Neural cell (in vitro differentiated cells): ENCODE measurements around the gene ZSWIM6. TPM values are rescaled to one million over a fixed set of nuclear protein-coding genes. Genes with fewer than 3 reads are reported as not detected.

ENCODE experiments used
- H2AFZ ChIP-seq: fragments of 200-600, 300-800 bp; sonication (generic), shearing (Covaris generic); 2 replicates; pipeline ENCODE4 v1.6.0; 2014; ENCODE audit warnings: low read depth, mild to moderate bottlenecking, antibody characterized with exemption, low read length, moderate library complexity
- H3F3A ChIP-seq: fragments of 200-600 bp; shearing (Covaris generic); 2 replicates; pipeline ENCODE4 v1.6.1; 2016; ENCODE audit warnings: mild to moderate bottlenecking, moderate library complexity, mixed read lengths, antibody characterized with exemption, low read length; ENCODE audit not compliant: insufficient read depth, poor library complexity, severe bottlenecking
- H3K27ac ChIP-seq: fragments of 200-600, 300-800 bp; sonication (generic), shearing (Covaris generic); 2 replicates; pipeline ENCODE4 v1.5.1; 2014; ENCODE audit warnings: mild to moderate bottlenecking, low read length, moderate library complexity
- H3K27me3 ChIP-seq: fragments of 300-800, 200-600 bp; sonication (generic), shearing (Covaris generic); 2 replicates; pipeline ENCODE4 v1.6.0; 2014; ENCODE audit warnings: mild to moderate bottlenecking, low read depth, low read length, moderate library complexity; ENCODE audit not compliant: insufficient read depth
- H3K36me3 ChIP-seq: fragments of 300-800, 200-600 bp; sonication (generic), shearing (Covaris generic); 2 replicates; pipeline ENCODE4 v1.5.1; 2014; ENCODE audit warnings: mild to moderate bottlenecking, antibody characterized with exemption, low read length, moderate library complexity; ENCODE audit not compliant: insufficient read depth
- H3K4me2 ChIP-seq: fragments of 300-800, 200-600 bp; sonication (generic), shearing (Covaris generic); 2 replicates; pipeline ENCODE4 v1.6.0; 2014; ENCODE audit warnings: mild to moderate bottlenecking, low read length
- H3K4me3 ChIP-seq: fragments of 300-800, 200-600 bp; sonication (generic), shearing (Covaris generic); 2 replicates; pipeline ENCODE4 v1.5.1; 2014; ENCODE audit warnings: mild to moderate bottlenecking, low read length, moderate library complexity
- H3K79me2 ChIP-seq: fragments of 200-600 bp; shearing (Covaris generic); replicated peaks from 2 replicates; pipeline ENCODE4 v1.6.0; 2014; ENCODE audit warnings: mild to moderate bottlenecking, low read length, moderate library complexity; ENCODE audit not compliant: insufficient read depth
- H3K9ac ChIP-seq: fragments of 300-800, 200-600 bp; sonication (generic), shearing (Covaris generic); 2 replicates; pipeline ENCODE4 v1.6.1; 2016; ENCODE audit warnings: mild to moderate bottlenecking, low read length, mixed read lengths
- H3K9me2 ChIP-seq: fragments of 200-600 bp; shearing (Covaris generic); 2 replicates; pipeline ENCODE4 v1.6.1; 2016; ENCODE audit warnings: mild to moderate bottlenecking, low read length, mixed read lengths; ENCODE audit not compliant: insufficient read depth
- H3K9me3 ChIP-seq: fragments of 200-600, 300-800 bp; sonication (generic), shearing (Covaris generic); 2 replicates; pipeline ENCODE4 v1.6.1; 2016; ENCODE audit warnings: mild to moderate bottlenecking, mixed run types, low read length, moderate library complexity, mixed read lengths
- H4K20me1 ChIP-seq: fragments of 200-600 bp; shearing (Covaris generic); 2 replicates; pipeline ENCODE4 v1.6.1; 2016; ENCODE audit warnings: mild to moderate bottlenecking, mixed run types; ENCODE audit not compliant: insufficient read depth
- EP300 ChIP-seq: fragments of 450-650 bp; conservative IDR thresholded peaks from 2 replicates; pipeline ENCODE4 v1.6.1; 2014; ENCODE audit warnings: antibody characterized with exemption, mild to moderate bottlenecking, moderate library complexity; ENCODE audit not compliant: poor library complexity, severe bottlenecking
- EZH2 ChIP-seq: fragments of 200-600, 300-800 bp; shearing (Covaris generic), sonication (generic); IDR thresholded peaks from 2 replicates; pipeline ENCODE4 v1.6.1; 2014; ENCODE audit warnings: antibody characterized with exemption, low read length, borderline replicate concordance, mild to moderate bottlenecking; ENCODE audit not compliant: insufficient read depth, poor library complexity, severe bottlenecking
- MXI1 ChIP-seq: fragments of 450-650 bp; conservative IDR thresholded peaks from 2 replicates; pipeline ENCODE4 v1.6.1; 2014; ENCODE audit warnings: antibody characterized with exemption, mild to moderate bottlenecking; ENCODE audit not compliant: poor library complexity, severe bottlenecking
- POLR2AphosphoS5 ChIP-seq: IDR thresholded peaks from 2 replicates; pipeline ENCODE4 v1.6.1; 2012
- RAD21 ChIP-seq: fragments of 450-650 bp; conservative IDR thresholded peaks from 2 replicates; pipeline ENCODE4 v1.6.1; 2014; ENCODE audit warnings: antibody characterized with exemption, mild to moderate bottlenecking, moderate library complexity
- SMC3 ChIP-seq: fragments of 450-650 bp; conservative IDR thresholded peaks from 2 replicates; pipeline ENCODE4 v1.6.1; 2014; ENCODE audit warnings: antibody characterized with exemption, mild to moderate bottlenecking, moderate library complexity; ENCODE audit not compliant: poor library complexity
- TAF1 ChIP-seq: IDR thresholded peaks from 2 replicates; pipeline ENCODE4 v1.6.1; 2012; ENCODE audit warnings: low read depth
- polyA plus RNA-seq: library from polyadenylated mRNA; depleted of rRNA; stranded (reverse); fragments of >200 nt; gene quantifications from 2 replicates; pipeline ENCODE4 v1.2.3, GENCODE V29; 2014
- TF ChIP-seq, protein P1 (sequence below): fragments of 450-650 bp; IDR thresholded peaks from 2 replicates; pipeline ENCODE4 v1.5.1; 2014; ENCODE audit warnings: antibody characterized with exemption, mild to moderate bottlenecking, moderate library complexity; ENCODE audit not compliant: poor library complexity, severe bottlenecking
- TF ChIP-seq, protein P2 (sequence below): IDR thresholded peaks from 2 replicates; pipeline ENCODE4 v1.6.1; 2012; ENCODE audit warnings: borderline replicate concordance

The ZSWIM6 gene
- polyA plus RNA-seq, 1 donor from 2014 or later = 43.6 TPM

DNA sequence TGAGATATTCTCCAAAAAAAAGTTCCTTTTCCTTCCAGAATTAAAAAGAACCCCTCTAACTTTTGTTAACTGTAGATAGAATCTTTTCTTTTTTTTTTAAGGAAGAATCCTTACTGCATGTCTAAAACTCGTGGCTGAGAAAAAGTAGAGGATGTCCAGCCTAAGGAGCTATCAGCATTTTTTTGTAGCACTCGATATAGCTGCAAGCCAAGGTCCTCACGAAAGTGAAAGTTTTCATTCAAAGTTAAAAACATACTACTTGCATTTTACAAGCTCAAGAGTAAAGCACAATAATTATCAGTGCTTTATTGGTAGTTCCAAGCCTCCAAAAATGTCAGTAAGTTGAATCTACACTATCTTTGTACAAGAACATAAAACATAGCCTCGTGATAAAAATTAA is 28.7 kb upstream of the ZSWIM6 start:
- no peak overlapping the region for H3K9ac ChIP-seq
- H3K9me2 ChIP-seq = no peaks in the 10 kb centered on the region
- H3K9me3 ChIP-seq = no peaks in the 10 kb centered on the region
- H3K4me3 ChIP-seq = no peak overlapping the region
- no peak overlapping the region for H2AFZ ChIP-seq
- H3F3A ChIP-seq = no peaks in the 10 kb centered on the region
- H3K27ac ChIP-seq = no peak overlapping the region
- no peaks in the 10 kb centered on the region for H3K36me3 ChIP-seq
- H3K27me3 ChIP-seq = no peaks in the 10 kb centered on the region
- H4K20me1 ChIP-seq = no peaks in the 10 kb centered on the region
- H3K79me2 ChIP-seq = no peaks in the 10 kb centered on the region
- no peak overlapping the region for H3K4me2 ChIP-seq
- TF ChIP-seq SMC3 = no peak
- no peak for TF ChIP-seq RAD21
- TF ChIP-seq, protein P1, sequence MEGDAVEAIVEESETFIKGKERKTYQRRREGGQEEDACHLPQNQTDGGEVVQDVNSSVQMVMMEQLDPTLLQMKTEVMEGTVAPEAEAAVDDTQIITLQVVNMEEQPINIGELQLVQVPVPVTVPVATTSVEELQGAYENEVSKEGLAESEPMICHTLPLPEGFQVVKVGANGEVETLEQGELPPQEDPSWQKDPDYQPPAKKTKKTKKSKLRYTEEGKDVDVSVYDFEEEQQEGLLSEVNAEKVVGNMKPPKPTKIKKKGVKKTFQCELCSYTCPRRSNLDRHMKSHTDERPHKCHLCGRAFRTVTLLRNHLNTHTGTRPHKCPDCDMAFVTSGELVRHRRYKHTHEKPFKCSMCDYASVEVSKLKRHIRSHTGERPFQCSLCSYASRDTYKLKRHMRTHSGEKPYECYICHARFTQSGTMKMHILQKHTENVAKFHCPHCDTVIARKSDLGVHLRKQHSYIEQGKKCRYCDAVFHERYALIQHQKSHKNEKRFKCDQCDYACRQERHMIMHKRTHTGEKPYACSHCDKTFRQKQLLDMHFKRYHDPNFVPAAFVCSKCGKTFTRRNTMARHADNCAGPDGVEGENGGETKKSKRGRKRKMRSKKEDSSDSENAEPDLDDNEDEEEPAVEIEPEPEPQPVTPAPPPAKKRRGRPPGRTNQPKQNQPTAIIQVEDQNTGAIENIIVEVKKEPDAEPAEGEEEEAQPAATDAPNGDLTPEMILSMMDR = no peak
- TF ChIP-seq, protein P2, sequence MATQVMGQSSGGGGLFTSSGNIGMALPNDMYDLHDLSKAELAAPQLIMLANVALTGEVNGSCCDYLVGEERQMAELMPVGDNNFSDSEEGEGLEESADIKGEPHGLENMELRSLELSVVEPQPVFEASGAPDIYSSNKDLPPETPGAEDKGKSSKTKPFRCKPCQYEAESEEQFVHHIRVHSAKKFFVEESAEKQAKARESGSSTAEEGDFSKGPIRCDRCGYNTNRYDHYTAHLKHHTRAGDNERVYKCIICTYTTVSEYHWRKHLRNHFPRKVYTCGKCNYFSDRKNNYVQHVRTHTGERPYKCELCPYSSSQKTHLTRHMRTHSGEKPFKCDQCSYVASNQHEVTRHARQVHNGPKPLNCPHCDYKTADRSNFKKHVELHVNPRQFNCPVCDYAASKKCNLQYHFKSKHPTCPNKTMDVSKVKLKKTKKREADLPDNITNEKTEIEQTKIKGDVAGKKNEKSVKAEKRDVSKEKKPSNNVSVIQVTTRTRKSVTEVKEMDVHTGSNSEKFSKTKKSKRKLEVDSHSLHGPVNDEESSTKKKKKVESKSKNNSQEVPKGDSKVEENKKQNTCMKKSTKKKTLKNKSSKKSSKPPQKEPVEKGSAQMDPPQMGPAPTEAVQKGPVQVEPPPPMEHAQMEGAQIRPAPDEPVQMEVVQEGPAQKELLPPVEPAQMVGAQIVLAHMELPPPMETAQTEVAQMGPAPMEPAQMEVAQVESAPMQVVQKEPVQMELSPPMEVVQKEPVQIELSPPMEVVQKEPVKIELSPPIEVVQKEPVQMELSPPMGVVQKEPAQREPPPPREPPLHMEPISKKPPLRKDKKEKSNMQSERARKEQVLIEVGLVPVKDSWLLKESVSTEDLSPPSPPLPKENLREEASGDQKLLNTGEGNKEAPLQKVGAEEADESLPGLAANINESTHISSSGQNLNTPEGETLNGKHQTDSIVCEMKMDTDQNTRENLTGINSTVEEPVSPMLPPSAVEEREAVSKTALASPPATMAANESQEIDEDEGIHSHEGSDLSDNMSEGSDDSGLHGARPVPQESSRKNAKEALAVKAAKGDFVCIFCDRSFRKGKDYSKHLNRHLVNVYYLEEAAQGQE = no peak
- TF ChIP-seq MXI1 = no peak
- no peak for TF ChIP-seq POLR2AphosphoS5
- TF ChIP-seq TAF1 = no peak
- TF ChIP-seq EZH2 = no peak
- no peak for TF ChIP-seq EP300

DNA sequence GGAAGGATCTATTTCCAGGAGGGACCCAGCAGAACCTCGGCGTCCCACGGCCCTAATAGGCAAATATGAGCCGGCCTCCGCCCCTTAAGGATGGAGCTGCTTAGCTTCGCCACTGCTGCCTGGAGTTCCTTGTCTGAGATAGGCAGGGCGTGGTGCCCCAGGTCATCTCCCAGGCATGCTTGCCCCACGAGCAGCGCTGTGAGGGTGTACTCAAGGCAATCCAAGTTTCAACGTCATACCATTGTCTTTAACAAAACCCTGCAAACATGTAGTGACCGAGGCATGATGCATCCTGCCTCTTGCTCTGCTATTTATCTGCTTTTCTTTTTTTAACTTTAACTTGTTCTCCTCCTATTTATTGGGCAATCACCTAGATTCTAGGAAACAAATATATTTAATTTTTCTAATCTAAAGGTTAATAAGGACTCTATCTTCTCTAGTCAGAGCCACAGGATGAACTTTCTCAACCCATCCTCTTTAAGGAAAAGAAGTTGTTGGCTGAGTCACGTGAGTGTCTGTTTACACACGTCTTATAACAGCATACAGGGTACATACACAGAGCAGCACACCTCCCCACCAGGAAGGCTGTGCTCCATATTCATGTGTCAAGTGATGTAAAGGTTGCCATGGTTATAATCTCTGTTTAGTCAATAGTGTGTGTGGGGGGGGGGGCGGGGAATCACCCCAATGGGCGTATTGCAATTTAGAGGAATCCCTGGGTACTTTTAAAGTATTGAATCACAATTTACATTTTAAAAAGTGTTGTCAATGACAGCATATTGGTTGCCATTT is 27.3 kb upstream of the ZSWIM6 start:
- H3K27me3 ChIP-seq = no peaks in the 10 kb centered on the region
- no peak overlapping the region for H3K4me2 ChIP-seq
- H3K4me3 ChIP-seq = no peak overlapping the region
- no peak overlapping the region for H3K27ac ChIP-seq
- H3K9me3 ChIP-seq = no peaks in the 10 kb centered on the region
- TF ChIP-seq POLR2AphosphoS5 = no peak
- TF ChIP-seq TAF1 = no peak
- TF ChIP-seq SMC3 = no peak
- no peak for TF ChIP-seq RAD21
- no peak for TF ChIP-seq EP300
- TF ChIP-seq, protein P1 = no peak
- TF ChIP-seq, protein P2 = no peak
- no peak for TF ChIP-seq EZH2
- TF ChIP-seq MXI1 = no peak
- no peaks in the 10 kb centered on the region for H4K20me1 ChIP-seq
- no peaks in the 10 kb centered on the region for H3K9me2 ChIP-seq
- no peak overlapping the region for H2AFZ ChIP-seq
- H3K9ac ChIP-seq = no peak overlapping the region
- H3K36me3 ChIP-seq = no peaks in the 10 kb centered on the region
- H3F3A ChIP-seq = no peaks in the 10 kb centered on the region
- no peaks in the 10 kb centered on the region for H3K79me2 ChIP-seq
